Spleen (tissue), 7 donors: ENCODE results near the gene MYB.

Source experiments
- POLR2A ChIP-seq, 3 donors: fragments of 450-650 bp; IDR thresholded peaks; one replicate each; pipeline ENCODE4 v1.5.1; 2017; ENCODE audit warnings: antibody characterized with exemption in 3 of 3, mild to moderate bottlenecking in 1 of 3
- POLR2AphosphoS5 ChIP-seq, 3 donors: sonication (generic); formaldehyde crosslinking; IDR thresholded peaks; one replicate each; pipeline ENCODE4 v1.5.1; 2017; ENCODE audit warnings: antibody characterized with exemption in 3 of 3
- TF ChIP-seq, protein P1 (sequence below), 11 experiments: fragments of 200-600 bp in 7 of 11; fragments of 450-650 bp in 4 of 11; sonication (generic) in 4 of 11; IDR thresholded peaks in 8 of 11; conservative IDR thresholded peaks in 3 of 11; 1 replicate in 7 of 11; 2 replicates in 4 of 11; pipeline versions ENCODE4 v1.4.0 to v1.8.0; 2016 to 2021; ENCODE audit warnings: antibody characterized with exemption in 11 of 11, inconsistent platforms in 4 of 11, mild to moderate bottlenecking in 1 of 11
- donor health status: DM: no; HTN: no; CAD: no; lungs with moderate emphysema.
- donor health status: DM: no; HTN: no; CAD: no.
- donor health status: DM: no; HTN: no; CAD: no.

GRCh38 chr6:135176464-135176863 lies 4.6 kb upstream of the MYB start:
- TF ChIP-seq, protein P1, sequence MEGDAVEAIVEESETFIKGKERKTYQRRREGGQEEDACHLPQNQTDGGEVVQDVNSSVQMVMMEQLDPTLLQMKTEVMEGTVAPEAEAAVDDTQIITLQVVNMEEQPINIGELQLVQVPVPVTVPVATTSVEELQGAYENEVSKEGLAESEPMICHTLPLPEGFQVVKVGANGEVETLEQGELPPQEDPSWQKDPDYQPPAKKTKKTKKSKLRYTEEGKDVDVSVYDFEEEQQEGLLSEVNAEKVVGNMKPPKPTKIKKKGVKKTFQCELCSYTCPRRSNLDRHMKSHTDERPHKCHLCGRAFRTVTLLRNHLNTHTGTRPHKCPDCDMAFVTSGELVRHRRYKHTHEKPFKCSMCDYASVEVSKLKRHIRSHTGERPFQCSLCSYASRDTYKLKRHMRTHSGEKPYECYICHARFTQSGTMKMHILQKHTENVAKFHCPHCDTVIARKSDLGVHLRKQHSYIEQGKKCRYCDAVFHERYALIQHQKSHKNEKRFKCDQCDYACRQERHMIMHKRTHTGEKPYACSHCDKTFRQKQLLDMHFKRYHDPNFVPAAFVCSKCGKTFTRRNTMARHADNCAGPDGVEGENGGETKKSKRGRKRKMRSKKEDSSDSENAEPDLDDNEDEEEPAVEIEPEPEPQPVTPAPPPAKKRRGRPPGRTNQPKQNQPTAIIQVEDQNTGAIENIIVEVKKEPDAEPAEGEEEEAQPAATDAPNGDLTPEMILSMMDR (IDR thresholded peaks at IDR 0.05 in 8 of 11, conservative IDR thresholded peaks at IDR 0.05 in 3 of 11), result no peak
- TF ChIP-seq POLR2AphosphoS5 (IDR thresholded peaks at IDR 0.05) (no peak), POLR2A (IDR thresholded peaks at IDR 0.05) (no peak)
